Hippocampal formation (tissue), 2 donors: ENCODE results near the gene CD300E.
A peak's percentile ranks its signal among the peaks of the same experiment; 100 is the strongest.
"Not testable (repeated sequence)": the region's sequence is repeated elsewhere in the genome, so short reads cannot be mapped to it uniquely, and the experiment has no call there.

Experiments used
- DNase-seq, 2 donors: peaks; one replicate each; lab custom pipeline; 2025; lab: John Stamatoyannopoulos, UW

Gene CD300E

DNA sequence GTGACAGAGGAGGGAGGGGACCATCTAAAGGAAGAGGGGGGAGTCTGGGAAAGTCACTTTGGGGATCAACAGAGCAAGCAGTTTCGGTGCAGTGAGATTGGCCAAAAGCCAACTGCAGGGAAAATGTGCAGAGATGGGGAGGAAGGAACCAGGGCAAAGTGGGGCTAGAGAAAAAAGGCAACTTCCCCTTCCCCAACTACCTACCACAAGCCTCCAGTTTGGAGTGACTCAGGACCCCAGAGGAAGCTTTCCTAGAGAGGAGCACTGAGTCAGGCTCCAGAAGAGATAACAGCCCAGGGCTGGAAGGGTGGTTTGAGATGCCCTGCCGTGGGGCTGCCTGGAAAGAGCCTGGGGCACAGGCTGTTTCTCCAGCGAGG, 24.5 kb downstream of the CD300E start:
- DNase-seq = no peak

- no peak for DNase-seq
These were observed 25.1 kb downstream of the CD300E start for GRCh38 chr17:74598346-74599022.

GRCh38 chr17:74597069-74597790, 26.3 kb downstream of the CD300E start:
- no peak for DNase-seq

- no peak for DNase-seq
These were observed 28.3 kb downstream of the CD300E start for GRCh38 chr17:74595037-74595750.

DNA sequence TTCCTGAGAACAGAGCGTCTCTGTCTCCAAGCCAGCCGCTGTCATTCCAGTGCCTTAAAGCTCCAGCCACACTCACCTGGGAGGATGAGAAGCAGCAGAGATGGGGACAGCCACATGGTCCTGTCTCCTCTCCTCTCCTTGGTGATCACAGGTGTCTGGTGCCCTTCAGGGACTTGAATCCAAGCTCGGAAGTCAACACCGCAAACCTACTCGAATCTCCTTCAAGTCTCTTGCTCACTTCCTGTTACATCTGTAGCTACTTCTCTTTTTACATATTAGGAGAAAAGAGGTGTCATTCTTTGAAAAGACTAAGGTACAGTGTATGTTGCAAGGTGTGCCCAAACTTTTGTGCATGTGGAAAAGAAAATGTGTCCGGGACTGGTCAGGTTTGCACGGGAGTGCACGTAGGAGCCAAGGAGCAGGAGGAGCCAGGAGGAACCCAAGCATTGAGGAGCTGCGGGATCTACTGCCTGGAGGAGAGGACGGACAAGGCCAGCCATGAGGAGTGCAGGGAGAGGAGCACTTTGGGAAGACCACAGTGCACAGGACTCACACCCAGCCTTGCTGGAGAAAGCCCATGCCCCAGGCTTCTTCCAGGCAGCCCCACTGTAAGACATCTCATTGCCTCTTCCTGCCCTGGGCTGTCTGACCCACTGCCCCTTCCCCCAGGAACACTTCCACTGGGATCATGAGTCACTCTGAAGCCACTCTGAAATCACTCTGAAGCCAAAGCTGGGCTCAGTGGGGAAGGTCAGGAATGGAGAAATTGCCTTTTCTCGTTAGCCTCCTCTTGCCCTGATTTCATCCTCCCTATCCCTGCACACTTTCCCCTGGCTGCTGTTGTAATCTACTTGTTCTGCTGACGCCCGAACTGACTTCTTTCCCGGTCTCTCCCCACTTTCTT, 31.2 kb downstream of the CD300E start, which contains the start of gene CD300LD:
CD300LD (minus strand) TSS at position 197 of the 904 bp plus-strand sequence; CDS start at position 116, 81 bp downstream.
- DNase-seq = no peak

- no peak for DNase-seq
These were observed 32.0 kb downstream of the CD300E start for GRCh38 chr17:74591503-74591902.

DNA sequence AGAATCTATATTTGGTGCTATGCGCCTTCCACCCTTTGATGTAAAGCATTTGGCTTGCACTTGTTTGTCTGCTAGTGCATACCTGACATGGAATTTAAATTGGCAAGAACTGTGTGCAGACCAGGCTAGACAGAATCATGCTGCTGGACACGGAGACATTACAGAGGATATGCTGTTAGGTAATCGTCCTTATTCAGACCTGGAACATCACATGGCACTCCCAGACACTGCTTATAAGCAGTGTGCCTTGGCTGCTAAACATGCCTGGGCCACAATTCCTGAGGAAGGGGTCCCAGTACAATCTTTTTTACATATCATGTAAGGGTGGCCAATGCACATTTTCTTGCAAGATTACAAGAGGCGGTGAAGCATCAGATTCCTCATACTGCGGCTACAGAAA, 37.8 kb downstream of the CD300E start:
- DNase-seq = no peak

- DNase-seq = no peak
These were observed 39.1 kb downstream of the CD300E start for GRCh38 chr17:74584292-74585060.

DNA sequence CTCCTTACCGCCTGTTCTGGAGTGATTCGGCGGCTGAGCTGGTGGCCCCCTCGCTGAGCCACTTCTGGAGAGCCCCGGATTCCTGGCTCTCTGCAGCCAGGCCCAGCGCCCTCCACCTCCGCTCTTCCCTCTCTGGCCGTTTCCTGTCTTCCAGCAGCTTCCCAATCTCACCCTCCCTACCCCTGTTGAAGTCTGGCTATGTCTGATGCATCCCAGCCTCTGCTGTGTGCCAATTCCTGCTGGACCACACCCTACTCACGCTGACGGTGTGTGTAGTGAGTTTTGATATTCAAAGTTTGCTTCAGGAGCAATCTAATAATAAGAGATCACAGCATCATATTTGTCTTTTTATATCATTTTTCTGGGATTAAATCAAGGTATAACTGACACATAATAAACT, 40.9 kb downstream of the CD300E start:
- no peak for DNase-seq

GRCh38 chr17:74579900-74580299, 43.6 kb downstream of the CD300E start:
- no peak for DNase-seq

GRCh38 chr17:74578979-74579378, 44.6 kb downstream of the CD300E start:
- DNase-seq = no peak

GRCh38 chr17:74574489-74575142, 48.9 kb downstream of the CD300E start:
- no peak for DNase-seq

- not testable (repeated sequence) for DNase-seq
These were observed 49.9 kb downstream of the CD300E start for GRCh38 chr17:74573635-74574034.

DNA sequence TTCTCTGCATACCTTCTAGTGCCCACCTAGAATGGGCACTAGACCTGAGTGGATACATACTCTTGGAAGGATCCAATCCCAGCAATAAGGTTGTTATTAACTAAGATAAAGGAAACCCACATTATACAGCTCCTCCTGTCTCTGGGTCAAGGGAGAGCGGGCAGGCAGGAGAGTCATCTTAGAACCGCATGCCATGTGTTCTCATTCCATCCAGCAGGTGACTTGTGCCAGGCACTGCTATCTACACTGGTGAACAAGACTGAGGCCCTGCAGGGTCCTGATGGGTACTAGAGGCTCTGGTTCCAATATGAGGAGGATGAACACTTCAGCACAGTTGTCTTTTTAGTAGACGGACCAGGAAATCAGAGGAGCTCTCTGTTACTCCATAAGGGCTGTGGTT, 50.4 kb downstream of the CD300E start:
- no peak for DNase-seq

GRCh38 chr17:74571621-74572270, 51.8 kb downstream of the CD300E start:
- no peak for DNase-seq

- DNase-seq = no peak
These were observed 54.2 kb downstream of the CD300E start for GRCh38 chr17:74569020-74570003.

DNA sequence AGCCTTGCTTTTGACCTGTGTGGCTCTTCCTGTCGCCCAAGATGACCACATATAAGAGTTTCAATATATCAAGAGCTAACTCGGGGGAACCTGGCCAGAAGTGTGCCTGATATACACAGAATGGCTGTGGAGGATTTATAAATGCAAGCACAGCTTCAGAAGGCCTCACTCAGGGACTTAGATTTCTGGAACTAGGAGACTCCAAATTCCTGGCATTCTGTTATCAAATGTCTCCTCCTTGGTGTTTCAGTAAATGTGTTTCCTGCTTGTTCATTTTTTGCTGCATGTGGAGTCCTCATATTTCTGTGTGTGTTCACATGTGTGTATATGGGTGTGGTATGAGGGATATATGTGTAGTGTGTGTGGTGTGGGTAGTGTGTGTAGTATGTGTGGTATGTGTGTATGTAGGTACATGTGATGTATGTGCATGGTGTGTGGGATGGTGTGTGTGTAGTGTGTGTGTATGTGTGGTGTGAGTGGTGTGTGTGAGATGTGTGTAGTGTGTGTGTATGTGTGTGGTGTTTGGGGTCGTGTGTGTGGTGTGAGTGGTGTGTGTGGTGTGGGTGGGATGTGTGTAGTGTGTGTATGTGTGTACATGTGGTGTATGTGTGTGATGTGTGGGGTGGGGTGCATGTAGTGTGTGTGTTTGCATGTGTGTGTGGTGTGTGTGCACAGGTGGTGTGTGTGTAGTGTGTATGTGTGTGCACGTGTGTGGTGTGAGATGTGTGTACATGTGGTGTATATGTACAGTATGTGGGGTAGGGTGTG, 55.2 kb downstream of the CD300E start:
- DNase-seq = no peak

GRCh38 chr17:74567397-74567796, 56.1 kb downstream of the CD300E start, which contains the start of gene CD300H:
Gene CD300H, minus strand, starts transcription at chr17:74567509.
- DNase-seq = peak in 1 of 2 donors; percentile 35
